Neural cell (in vitro differentiated cells): ENCODE results near the gene KIF16B. TPM values are rescaled to one million over a fixed set of nuclear protein-coding genes. Genes with fewer than 3 reads are reported as not detected.

ENCODE experiments used
- H2AFZ ChIP-seq: fragments of 200-600, 300-800 bp; sonication (generic), shearing (Covaris generic); 2 replicates; pipeline ENCODE4 v1.6.0; 2014; ENCODE audit warnings: low read depth, mild to moderate bottlenecking, antibody characterized with exemption, low read length, moderate library complexity
- H3F3A ChIP-seq: fragments of 200-600 bp; shearing (Covaris generic); 2 replicates; pipeline ENCODE4 v1.6.1; 2016; ENCODE audit warnings: mild to moderate bottlenecking, moderate library complexity, mixed read lengths, antibody characterized with exemption, low read length; ENCODE audit not compliant: insufficient read depth, poor library complexity, severe bottlenecking
- H3K27ac ChIP-seq: fragments of 200-600, 300-800 bp; sonication (generic), shearing (Covaris generic); 2 replicates; pipeline ENCODE4 v1.5.1; 2014; ENCODE audit warnings: mild to moderate bottlenecking, low read length, moderate library complexity
- H3K27me3 ChIP-seq: fragments of 300-800, 200-600 bp; sonication (generic), shearing (Covaris generic); 2 replicates; pipeline ENCODE4 v1.6.0; 2014; ENCODE audit warnings: mild to moderate bottlenecking, low read depth, low read length, moderate library complexity; ENCODE audit not compliant: insufficient read depth
- H3K36me3 ChIP-seq: fragments of 300-800, 200-600 bp; sonication (generic), shearing (Covaris generic); 2 replicates; pipeline ENCODE4 v1.5.1; 2014; ENCODE audit warnings: mild to moderate bottlenecking, antibody characterized with exemption, low read length, moderate library complexity; ENCODE audit not compliant: insufficient read depth
- H3K4me2 ChIP-seq: fragments of 300-800, 200-600 bp; sonication (generic), shearing (Covaris generic); 2 replicates; pipeline ENCODE4 v1.6.0; 2014; ENCODE audit warnings: mild to moderate bottlenecking, low read length
- H3K4me3 ChIP-seq: fragments of 300-800, 200-600 bp; sonication (generic), shearing (Covaris generic); 2 replicates; pipeline ENCODE4 v1.5.1; 2014; ENCODE audit warnings: mild to moderate bottlenecking, low read length, moderate library complexity
- H3K79me2 ChIP-seq: fragments of 200-600 bp; shearing (Covaris generic); replicated peaks from 2 replicates; pipeline ENCODE4 v1.6.0; 2014; ENCODE audit warnings: mild to moderate bottlenecking, low read length, moderate library complexity; ENCODE audit not compliant: insufficient read depth
- H3K9ac ChIP-seq: fragments of 300-800, 200-600 bp; sonication (generic), shearing (Covaris generic); 2 replicates; pipeline ENCODE4 v1.6.1; 2016; ENCODE audit warnings: mild to moderate bottlenecking, low read length, mixed read lengths
- H3K9me2 ChIP-seq: fragments of 200-600 bp; shearing (Covaris generic); 2 replicates; pipeline ENCODE4 v1.6.1; 2016; ENCODE audit warnings: mild to moderate bottlenecking, low read length, mixed read lengths; ENCODE audit not compliant: insufficient read depth
- H3K9me3 ChIP-seq: fragments of 200-600, 300-800 bp; sonication (generic), shearing (Covaris generic); 2 replicates; pipeline ENCODE4 v1.6.1; 2016; ENCODE audit warnings: mild to moderate bottlenecking, mixed run types, low read length, moderate library complexity, mixed read lengths
- H4K20me1 ChIP-seq: fragments of 200-600 bp; shearing (Covaris generic); 2 replicates; pipeline ENCODE4 v1.6.1; 2016; ENCODE audit warnings: mild to moderate bottlenecking, mixed run types; ENCODE audit not compliant: insufficient read depth
- CTCF ChIP-seq: fragments of 450-650 bp; IDR thresholded peaks from 2 replicates; pipeline ENCODE4 v1.5.1; 2014; ENCODE audit warnings: antibody characterized with exemption, mild to moderate bottlenecking, moderate library complexity; ENCODE audit not compliant: poor library complexity, severe bottlenecking
- EP300 ChIP-seq: fragments of 450-650 bp; conservative IDR thresholded peaks from 2 replicates; pipeline ENCODE4 v1.6.1; 2014; ENCODE audit warnings: antibody characterized with exemption, mild to moderate bottlenecking, moderate library complexity; ENCODE audit not compliant: poor library complexity, severe bottlenecking
- EZH2 ChIP-seq: fragments of 200-600, 300-800 bp; shearing (Covaris generic), sonication (generic); IDR thresholded peaks from 2 replicates; pipeline ENCODE4 v1.6.1; 2014; ENCODE audit warnings: antibody characterized with exemption, low read length, borderline replicate concordance, mild to moderate bottlenecking; ENCODE audit not compliant: insufficient read depth, poor library complexity, severe bottlenecking
- MXI1 ChIP-seq: fragments of 450-650 bp; conservative IDR thresholded peaks from 2 replicates; pipeline ENCODE4 v1.6.1; 2014; ENCODE audit warnings: antibody characterized with exemption, mild to moderate bottlenecking; ENCODE audit not compliant: poor library complexity, severe bottlenecking
- POLR2AphosphoS5 ChIP-seq: IDR thresholded peaks from 2 replicates; pipeline ENCODE4 v1.6.1; 2012
- RAD21 ChIP-seq: fragments of 450-650 bp; conservative IDR thresholded peaks from 2 replicates; pipeline ENCODE4 v1.6.1; 2014; ENCODE audit warnings: antibody characterized with exemption, mild to moderate bottlenecking, moderate library complexity
- SMC3 ChIP-seq: fragments of 450-650 bp; conservative IDR thresholded peaks from 2 replicates; pipeline ENCODE4 v1.6.1; 2014; ENCODE audit warnings: antibody characterized with exemption, mild to moderate bottlenecking, moderate library complexity; ENCODE audit not compliant: poor library complexity
- TAF1 ChIP-seq: IDR thresholded peaks from 2 replicates; pipeline ENCODE4 v1.6.1; 2012; ENCODE audit warnings: low read depth
- polyA plus RNA-seq: library from polyadenylated mRNA; depleted of rRNA; stranded (reverse); fragments of >200 nt; gene quantifications from 2 replicates; pipeline ENCODE4 v1.2.3, GENCODE V29; 2014
- TF ChIP-seq, protein P1 (sequence below): IDR thresholded peaks from 2 replicates; pipeline ENCODE4 v1.6.1; 2012; ENCODE audit warnings: borderline replicate concordance

KIF16B gene
- polyA plus RNA-seq, 1 donor from 2014 or later, result 3.8 TPM

- Histone ChIP-seq H2AFZ (no peak overlapping the region), H3F3A (no peaks in the 10 kb centered on the region), H3K36me3 (no peaks in the 10 kb centered on the region), H3K4me2 (no peak overlapping the region), H3K9ac (no peak overlapping the region), H3K27ac (no peak overlapping the region), H3K4me3 (no peak overlapping the region), H3K9me2 (no peaks in the 10 kb centered on the region), H3K27me3 (no peaks in the 10 kb centered on the region), H3K79me2 (no peaks in the 10 kb centered on the region), H4K20me1 (no peaks in the 10 kb centered on the region), H3K9me3 (no peaks in the 10 kb centered on the region)
- no peak for TF ChIP-seq RAD21
- TF ChIP-seq POLR2AphosphoS5, result no peak
- no peak for TF ChIP-seq CTCF
- no peak for TF ChIP-seq EP300
These were observed 279.7 kb downstream of the KIF16B start for GRCh38 chr20:16293590-16293989.

DNA sequence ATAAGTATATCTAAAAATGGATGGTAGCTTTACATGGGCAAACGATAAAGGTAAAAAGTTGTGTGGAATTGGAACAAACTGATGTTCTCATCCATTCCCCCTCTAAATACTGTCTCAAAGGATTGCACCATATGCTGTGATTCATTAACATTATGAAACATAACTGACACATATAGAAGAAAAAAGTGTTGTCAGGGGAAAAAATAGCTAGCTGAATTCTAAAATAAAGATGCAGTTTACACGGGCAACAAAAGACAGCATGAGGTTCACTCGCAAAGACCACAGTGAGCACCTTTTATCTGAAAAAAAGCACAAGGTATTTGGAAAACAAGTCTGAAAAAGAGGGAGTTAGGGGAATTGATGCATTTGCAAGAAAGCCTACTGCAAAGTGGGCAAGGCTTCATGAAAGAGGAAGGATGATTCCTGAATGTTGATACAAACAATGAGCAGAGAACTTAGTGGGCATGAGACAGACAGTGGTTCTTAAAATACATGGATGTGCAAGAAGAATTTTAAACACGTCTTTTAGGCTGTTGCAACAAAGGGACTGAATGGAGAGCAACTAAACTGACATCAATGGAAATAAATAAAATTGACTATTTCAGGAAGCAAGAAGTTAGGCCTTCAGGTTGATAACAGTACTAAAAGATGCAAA is 280.9 kb downstream of the KIF16B start:
- Histone ChIP-seq H3K27ac (no peak overlapping the region), H3F3A (no peaks in the 10 kb centered on the region), H3K9me2 (no peaks in the 10 kb centered on the region), H3K27me3 (no peaks in the 10 kb centered on the region), H3K4me2 (no peak overlapping the region), H3K9me3 (no peaks in the 10 kb centered on the region), H3K36me3 (no peaks in the 10 kb centered on the region), H3K79me2 (no peaks in the 10 kb centered on the region), H2AFZ (no peak overlapping the region), H3K4me3 (no peak overlapping the region), H3K9ac (no peak overlapping the region), H4K20me1 (no peaks in the 10 kb centered on the region)
- TF ChIP-seq CTCF (no peak), POLR2AphosphoS5 (no peak), SMC3 (no peak), MXI1 (no peak), EP300 (no peak), TAF1 (no peak), EZH2 (no peak), RAD21 (no peak)
- TF ChIP-seq, protein P1, sequence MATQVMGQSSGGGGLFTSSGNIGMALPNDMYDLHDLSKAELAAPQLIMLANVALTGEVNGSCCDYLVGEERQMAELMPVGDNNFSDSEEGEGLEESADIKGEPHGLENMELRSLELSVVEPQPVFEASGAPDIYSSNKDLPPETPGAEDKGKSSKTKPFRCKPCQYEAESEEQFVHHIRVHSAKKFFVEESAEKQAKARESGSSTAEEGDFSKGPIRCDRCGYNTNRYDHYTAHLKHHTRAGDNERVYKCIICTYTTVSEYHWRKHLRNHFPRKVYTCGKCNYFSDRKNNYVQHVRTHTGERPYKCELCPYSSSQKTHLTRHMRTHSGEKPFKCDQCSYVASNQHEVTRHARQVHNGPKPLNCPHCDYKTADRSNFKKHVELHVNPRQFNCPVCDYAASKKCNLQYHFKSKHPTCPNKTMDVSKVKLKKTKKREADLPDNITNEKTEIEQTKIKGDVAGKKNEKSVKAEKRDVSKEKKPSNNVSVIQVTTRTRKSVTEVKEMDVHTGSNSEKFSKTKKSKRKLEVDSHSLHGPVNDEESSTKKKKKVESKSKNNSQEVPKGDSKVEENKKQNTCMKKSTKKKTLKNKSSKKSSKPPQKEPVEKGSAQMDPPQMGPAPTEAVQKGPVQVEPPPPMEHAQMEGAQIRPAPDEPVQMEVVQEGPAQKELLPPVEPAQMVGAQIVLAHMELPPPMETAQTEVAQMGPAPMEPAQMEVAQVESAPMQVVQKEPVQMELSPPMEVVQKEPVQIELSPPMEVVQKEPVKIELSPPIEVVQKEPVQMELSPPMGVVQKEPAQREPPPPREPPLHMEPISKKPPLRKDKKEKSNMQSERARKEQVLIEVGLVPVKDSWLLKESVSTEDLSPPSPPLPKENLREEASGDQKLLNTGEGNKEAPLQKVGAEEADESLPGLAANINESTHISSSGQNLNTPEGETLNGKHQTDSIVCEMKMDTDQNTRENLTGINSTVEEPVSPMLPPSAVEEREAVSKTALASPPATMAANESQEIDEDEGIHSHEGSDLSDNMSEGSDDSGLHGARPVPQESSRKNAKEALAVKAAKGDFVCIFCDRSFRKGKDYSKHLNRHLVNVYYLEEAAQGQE, result no peak
